ENCODE data around the gene XRN2.

Gene XRN2

DNA sequence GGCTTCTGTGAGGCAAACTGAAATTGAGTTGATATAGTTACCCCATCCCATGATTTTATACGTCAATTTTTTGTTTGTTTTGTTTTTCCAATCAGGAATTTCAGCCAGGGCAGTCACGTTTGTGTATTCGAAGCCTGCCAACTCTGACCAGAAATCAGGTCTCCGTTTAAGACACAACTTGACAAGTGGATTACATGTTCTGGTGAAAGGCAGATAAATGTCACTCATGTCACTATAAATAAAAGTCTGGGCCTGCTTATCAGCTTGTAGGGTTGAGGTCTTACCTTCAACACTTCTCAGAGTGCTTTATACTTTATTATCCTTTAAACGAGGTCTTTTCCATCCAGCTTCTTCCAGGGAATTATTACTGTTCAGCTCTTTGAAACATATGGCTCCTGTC is 8.4 kb upstream of the XRN2 start:
- no peak for DNase-seq

DNA sequence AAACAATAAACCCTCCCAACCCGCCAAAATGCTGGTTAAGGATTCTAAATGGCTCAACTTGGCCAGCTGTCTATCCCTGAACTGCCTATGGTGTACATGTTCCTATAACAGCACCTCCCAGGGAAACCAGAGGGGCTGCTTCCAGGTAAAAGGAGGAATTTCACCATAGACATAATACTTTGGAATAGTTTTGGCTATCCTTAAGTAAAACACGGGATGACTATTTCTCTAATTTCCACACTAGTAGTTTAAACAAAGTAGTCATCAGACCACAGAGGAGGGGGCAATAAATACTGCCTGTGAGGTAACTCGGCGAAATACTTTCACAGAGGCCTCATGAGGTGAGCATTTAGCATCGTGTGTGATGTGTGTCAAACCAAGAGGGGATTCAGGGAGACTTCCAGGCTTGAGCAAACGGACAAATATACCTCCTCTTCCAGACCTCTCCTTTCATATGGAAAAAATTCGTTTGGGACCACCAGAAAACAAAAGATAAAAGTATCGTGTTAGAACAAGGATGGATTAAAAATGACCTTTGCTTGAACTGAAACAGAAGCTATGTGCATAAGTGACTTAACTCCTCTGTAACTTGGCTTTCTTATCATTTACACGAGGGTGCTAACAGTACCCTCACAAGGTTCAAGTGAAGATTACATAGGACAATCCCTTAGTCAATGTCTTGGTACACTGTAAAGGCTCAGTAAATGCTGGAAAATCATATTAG is 1.0 kb upstream of the XRN2 start:
- no peak for DNase-seq

DNA sequence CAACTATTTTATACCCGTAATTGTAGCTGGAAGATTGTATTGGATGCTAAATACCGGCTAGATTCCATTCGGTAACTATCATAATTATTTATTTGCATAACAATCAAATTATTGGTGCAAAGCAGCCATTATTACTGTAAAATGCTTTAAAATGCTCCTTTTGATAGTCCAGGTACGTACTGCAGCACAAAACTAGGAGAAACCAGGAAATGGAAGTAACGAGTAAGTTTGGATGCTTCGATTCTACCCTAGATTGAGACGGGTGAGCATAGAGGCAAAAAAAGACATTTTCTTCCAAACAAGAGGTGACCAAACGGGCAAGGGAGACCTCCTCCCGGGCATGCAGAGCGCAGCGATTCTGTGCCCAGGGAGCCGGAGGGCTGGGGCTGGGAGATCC is 469 bp upstream of the XRN2 start:
- DNase-seq: no peak

- DNase-seq: peak; percentile 4
Measured at GRCh38 chr20:21303872-21304586, 898 bp downstream of the XRN2 start.

DNA sequence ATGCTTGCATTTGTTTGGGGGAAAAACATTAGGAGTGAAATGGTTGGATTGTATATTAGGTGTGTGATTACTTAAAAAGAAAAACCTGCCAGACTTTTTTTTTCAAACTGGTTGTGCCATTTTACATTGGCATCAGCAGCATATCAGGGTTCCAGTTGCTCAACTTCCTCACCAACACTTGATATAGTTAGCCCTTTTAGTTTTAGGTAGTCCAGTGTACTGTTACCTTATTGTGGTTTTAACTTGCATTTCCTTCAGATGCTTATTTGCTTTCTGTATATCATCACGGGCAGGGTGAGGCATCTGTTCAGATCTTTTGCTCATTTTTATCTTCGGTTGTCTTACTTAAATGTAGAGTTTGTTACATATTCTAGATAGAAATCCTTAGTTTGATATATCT is 5.2 kb downstream of the XRN2 start:
- DNase-seq: no peak

- DNase-seq: no peak
Measured at GRCh38 chr20:21309678-21310467, 6.7 kb downstream of the XRN2 start.

- no peak for DNase-seq
Measured at GRCh38 chr20:21312813-21313474, 9.8 kb downstream of the XRN2 start.

- peak; percentile 41 for DNase-seq
Measured at GRCh38 chr20:21315138-21315537, 12.0 kb downstream of the XRN2 start.

DNA sequence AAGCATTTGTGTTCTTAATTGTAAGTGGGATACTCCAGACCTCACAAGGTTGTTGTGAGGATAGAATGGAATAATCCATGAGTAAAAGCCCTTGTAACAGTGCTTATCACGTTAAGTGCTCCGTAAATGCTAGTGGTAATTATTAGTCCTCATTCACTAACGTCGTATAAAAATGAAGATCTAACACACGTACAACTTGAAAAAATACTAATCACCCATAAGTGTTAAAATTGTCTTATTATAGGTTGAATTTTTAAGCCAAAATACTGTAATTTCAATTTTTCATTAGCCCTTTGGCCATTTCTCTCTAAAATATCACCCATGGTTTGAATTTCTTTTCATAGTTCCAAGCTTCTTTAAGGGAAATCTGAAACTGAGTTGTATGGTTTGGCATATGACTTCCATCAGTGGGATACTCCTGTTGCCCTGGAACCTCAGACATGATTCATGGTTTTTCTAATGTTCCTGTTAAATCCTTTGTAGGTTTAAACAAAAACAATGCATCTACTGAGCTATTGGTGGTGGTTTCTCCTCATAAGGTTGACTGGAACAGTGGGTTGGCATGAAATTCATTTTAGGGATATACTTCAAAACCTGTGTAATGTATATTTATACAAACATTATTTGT is 19.1 kb downstream of the XRN2 start:
- DNase-seq: no peak

- DNase-seq: no peak
Measured at GRCh38 chr20:21322921-21323331, 19.8 kb downstream of the XRN2 start.

GRCh38 chr20:21323640-21324039 is 20.5 kb downstream of the XRN2 start:
- DNase-seq: peak; percentile 49

GRCh38 chr20:21324126-21324525 is 21.0 kb downstream of the XRN2 start:
- peak; percentile 66 for DNase-seq

DNA sequence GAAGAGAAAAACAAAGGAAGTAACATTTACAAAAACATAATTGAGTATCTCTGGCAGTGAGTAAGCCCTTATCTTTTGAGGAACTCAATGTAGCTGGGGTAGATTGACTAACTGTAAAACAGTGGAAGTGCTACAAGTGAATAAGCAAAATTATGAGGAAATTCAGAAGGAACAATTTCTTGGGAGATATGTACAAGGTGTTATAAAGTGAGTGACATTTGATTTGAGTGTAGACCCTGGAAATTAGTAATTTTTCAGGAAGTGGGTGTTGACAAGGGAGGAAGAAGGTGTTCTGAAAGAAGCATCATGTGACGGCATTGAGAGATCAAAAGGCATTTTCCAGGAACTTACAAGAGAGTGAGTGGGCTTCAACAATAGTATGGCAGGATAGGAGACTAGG is 22.2 kb downstream of the XRN2 start:
- DNase-seq: no peak

DNA sequence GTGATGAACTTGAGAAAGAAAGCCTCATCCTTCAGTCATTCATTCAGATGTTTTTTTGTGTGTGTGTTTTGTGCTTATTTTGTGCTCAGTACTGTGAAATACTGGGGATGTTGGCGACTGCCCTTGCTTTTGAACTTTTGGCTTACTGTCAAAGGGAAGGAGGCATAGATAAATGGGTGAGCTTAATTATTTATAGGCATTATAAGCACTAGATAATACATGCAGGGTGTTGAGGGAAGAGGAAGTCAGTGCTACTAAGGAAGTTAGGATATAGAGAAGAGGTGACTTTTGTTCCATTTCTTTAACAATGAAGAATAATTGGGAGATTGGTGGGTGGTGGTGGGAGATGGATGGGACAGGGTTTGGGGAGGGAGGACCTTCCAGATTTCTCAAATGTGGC is 23.6 kb downstream of the XRN2 start:
- DNase-seq: no peak

GRCh38 chr20:21336455-21337151 is 33.5 kb downstream of the XRN2 start:
- DNase-seq: no peak

GRCh38 chr20:21338291-21338690 is 35.2 kb downstream of the XRN2 start:
- DNase-seq: no peak

DNA sequence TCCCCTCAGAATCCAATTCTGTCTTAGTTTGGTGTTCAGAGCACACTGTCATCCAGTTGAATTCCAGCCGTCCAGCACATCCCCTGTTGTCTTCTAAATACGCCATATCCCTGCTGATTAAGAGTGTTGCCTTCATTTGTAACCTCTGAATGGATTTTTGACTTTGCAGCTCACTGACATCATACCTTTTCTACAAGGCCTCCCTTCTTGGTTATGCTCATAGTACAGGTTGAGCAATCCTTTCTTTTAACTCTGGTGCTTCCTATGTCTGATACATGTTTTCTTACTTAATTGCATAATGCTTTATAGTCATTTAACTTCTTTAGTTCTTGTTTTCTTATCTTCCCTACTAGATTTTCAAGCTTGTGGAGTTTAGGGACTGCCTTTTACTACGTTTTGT is 36.4 kb downstream of the XRN2 start:
- DNase-seq: no peak

- no peak for DNase-seq
Measured at GRCh38 chr20:21340991-21341697, 38.0 kb downstream of the XRN2 start.

DNA sequence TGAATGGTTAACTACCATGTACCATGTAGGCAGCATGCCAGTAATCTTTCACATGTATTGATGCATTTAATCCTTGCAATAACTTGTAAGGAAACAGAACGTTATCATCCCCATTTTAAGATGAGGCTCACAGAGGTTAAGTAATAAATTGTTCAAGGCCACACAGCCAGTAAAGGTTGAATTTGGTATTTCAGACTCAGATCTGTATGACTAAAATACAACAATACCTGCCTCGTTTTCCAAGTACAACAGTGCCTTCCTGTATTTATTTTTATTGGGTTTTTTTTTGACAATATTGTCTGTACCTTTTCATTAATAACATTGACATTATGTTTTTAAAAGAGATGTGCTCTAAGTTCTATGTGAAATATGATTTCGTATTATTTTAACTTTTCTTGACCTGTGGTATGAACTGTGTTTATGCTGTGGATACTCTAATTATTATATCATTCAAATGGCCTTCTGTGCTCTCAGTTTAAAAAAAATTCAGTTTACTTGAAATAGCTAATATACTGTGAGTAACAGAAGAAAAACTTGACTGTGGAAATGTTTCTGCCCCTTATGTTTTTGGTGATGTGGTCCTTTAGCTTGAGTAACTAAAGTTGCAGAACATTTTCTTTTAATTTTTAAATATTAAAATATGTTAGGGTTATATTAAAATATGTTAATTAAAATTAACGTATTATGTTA is 39.7 kb downstream of the XRN2 start:
- DNase-seq: no peak

DNA sequence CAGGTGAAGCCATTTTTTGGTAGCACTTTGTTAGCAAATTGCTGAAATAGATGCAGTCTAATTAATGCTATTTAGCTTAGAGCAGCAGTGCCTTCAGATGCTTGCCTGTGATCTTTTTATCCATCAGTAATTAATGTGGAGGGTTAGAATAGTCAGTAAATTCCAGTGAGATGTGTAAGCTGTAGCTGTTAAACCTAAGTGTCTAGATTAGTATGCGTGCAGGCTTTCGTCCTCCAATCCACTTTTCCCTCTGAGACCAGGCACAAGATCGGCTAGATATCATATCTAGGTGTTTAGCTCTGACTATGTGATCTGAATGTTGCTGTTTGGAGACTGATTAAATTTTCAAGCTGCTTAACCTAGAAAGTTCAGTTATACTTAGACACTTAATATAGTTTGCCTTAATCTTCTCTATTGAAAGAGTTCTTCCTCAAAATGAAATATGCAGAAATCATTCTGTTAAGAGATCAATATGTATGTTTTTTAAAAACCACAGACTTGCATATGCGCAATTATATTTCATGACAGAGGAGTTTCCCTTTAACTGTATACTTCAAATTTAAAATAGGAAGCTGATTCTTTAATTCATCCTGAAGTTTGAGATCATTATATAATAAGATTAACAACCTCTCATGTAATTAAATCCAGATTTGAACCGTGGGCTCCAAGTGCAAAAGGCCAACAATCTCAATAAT is 41.2 kb downstream of the XRN2 start:
- no peak for DNase-seq

Data from fibroblast of skin of scalp (primary cell).